ENCODE results near the gene OGFR.

Gene OGFR

DNA sequence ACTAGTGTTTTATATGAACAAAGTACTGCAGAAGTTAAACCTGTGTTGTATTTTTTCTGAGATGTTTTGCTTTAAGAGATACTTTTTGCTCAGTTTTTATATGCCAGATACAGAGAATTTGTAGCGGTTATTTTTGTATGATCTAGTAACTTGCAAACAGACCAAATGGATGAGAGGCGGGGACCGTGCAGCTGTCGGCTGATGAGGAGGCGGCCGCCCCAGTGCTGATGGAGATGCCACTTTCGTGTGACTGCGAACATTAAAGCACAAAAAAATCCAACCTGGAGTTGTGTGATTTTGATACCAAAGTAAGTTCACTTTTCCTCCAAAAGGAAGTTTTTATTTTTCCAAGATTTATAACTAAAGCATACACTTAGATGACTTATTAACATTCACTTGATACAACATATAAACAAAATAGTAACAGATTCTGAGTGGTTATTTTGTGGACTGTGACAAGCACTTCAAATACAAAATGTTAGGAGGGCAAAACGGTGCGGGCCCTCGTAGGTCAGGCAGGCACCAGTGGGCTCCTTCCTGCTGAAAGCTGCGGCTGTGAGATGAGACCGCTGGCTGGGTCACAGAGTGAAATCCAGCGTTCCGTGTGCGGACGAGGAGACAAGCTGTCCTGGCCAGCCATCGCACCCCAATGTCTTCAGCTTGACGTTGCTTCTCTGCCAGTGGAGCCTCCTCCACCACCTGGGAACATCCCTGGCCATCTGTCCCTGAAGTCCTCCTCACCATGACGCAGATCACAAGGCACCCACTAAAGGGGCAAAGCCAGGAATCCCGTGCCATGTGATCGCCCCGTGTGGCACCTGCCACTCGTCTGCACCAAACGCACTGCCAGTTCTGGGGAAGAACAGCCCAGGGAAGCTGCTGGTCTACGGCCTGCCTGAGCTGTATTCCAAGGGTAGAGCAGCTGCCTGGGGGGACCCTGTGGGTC, 4.0 kb upstream of the OGFR start:
- Histone ChIP-seq H3K9ac (ENCODE audit: low read length) (no peak overlapping the region), H3K4me3 (ENCODE audit: insufficient read depth, low read length, poor library complexity, severe bottlenecking) (no peak overlapping the region), H3K27me3 (ENCODE audit: low read length) (no peaks in the 10 kb centered on the region), H4K20me1 (ENCODE audit: low read depth, low read length) (no peaks in the 10 kb centered on the region; the same call in 1 of the 2 replicates), H3F3A (ENCODE audit: insufficient read depth) (peaks cover 17% of the 10 kb centered on the region), H3K79me2 (ENCODE audit: insufficient read depth, low read length) (peaks cover 3% of the 10 kb centered on the region), H3K9me3 (ENCODE audit: insufficient read depth, low read length) (no peaks in the 10 kb centered on the region), H3K36me3 (ENCODE audit: low read length) (no peaks in the 10 kb centered on the region), H3K27ac (ENCODE audit: low read depth, low read length) (no peak overlapping the region), H2AFZ (ENCODE audit: low read depth, low read length, severe bottlenecking) (no peak overlapping the region), H3K4me2 (ENCODE audit: low read depth, low read length, poor library complexity, severe bottlenecking) (no peak overlapping the region), H3K9me2 (replicated peaks; ENCODE audit: insufficient read depth, low read length) (no peaks in the 10 kb centered on the region)
- no peak for TF ChIP-seq EZH2phosphoT487 (conservative IDR thresholded peaks at IDR 0.05; ENCODE audit: low read length)
- TF ChIP-seq, protein P1, sequence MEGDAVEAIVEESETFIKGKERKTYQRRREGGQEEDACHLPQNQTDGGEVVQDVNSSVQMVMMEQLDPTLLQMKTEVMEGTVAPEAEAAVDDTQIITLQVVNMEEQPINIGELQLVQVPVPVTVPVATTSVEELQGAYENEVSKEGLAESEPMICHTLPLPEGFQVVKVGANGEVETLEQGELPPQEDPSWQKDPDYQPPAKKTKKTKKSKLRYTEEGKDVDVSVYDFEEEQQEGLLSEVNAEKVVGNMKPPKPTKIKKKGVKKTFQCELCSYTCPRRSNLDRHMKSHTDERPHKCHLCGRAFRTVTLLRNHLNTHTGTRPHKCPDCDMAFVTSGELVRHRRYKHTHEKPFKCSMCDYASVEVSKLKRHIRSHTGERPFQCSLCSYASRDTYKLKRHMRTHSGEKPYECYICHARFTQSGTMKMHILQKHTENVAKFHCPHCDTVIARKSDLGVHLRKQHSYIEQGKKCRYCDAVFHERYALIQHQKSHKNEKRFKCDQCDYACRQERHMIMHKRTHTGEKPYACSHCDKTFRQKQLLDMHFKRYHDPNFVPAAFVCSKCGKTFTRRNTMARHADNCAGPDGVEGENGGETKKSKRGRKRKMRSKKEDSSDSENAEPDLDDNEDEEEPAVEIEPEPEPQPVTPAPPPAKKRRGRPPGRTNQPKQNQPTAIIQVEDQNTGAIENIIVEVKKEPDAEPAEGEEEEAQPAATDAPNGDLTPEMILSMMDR (IDR thresholded peaks at IDR 0.05; ENCODE audit: insufficient read depth, low read length, poor library complexity, severe bottlenecking), result no peak

DNA sequence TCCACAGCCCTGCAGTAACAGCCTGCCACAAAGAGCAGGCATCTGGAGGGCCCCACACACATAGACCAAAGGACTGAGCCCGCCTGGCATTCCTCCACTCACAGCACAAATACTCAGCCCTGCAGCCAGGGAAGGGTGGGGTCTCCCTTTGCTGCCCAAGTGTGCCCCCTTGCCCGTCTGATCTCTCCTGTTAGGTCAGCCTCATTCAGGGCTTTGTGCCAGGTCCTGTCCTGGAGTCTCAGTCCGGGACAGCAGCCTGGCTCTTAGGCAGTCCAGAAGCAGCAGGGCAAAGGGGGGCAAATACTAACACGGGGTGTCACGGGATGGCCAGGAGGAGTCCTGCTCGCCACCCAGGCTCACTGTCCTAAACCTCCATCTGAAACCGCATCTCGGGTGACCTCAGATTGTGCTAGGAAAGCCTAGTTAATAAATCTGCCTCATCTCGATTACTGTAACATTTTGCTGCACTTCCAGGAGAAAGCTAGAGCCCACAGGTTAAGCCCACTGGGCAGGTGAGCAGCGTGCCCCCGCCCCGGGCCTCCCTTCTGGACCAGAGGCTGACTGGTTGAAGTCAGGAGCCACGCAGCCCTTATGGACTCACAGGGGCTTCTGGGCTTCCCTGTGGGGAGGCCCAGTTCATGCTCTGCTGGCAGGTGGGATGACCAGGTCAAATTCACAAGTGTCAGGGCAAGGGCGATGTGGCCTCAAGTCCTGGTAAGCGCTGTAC, 3.2 kb upstream of the OGFR start:
- Histone ChIP-seq H3K9me3 (ENCODE audit: insufficient read depth, low read length) (no peaks in the 10 kb centered on the region), H3K4me3 (ENCODE audit: insufficient read depth, low read length, poor library complexity, severe bottlenecking) (no peak overlapping the region), H3K36me3 (ENCODE audit: low read length) (no peaks in the 10 kb centered on the region), H4K20me1 (ENCODE audit: low read depth, low read length) (no peaks in the 10 kb centered on the region; the same call in 1 of the 2 replicates), H3K79me2 (ENCODE audit: insufficient read depth, low read length) (peaks cover 9% of the 10 kb centered on the region), H3K9ac (ENCODE audit: low read length) (no peak overlapping the region), H3K27ac (ENCODE audit: low read depth, low read length) (no peak overlapping the region), H3F3A (ENCODE audit: insufficient read depth) (peaks cover 14% of the 10 kb centered on the region), H3K4me2 (ENCODE audit: low read depth, low read length, poor library complexity, severe bottlenecking) (no peak overlapping the region), H3K27me3 (ENCODE audit: low read length) (no peaks in the 10 kb centered on the region), H3K9me2 (replicated peaks; ENCODE audit: insufficient read depth, low read length) (no peaks in the 10 kb centered on the region), H2AFZ (ENCODE audit: low read depth, low read length, severe bottlenecking) (no peak overlapping the region)
- TF ChIP-seq EZH2phosphoT487 (conservative IDR thresholded peaks at IDR 0.05; ENCODE audit: low read length), result no peak
- TF ChIP-seq, protein P1 (IDR thresholded peaks at IDR 0.05; ENCODE audit: insufficient read depth, low read length, poor library complexity, severe bottlenecking), result no peak

DNA sequence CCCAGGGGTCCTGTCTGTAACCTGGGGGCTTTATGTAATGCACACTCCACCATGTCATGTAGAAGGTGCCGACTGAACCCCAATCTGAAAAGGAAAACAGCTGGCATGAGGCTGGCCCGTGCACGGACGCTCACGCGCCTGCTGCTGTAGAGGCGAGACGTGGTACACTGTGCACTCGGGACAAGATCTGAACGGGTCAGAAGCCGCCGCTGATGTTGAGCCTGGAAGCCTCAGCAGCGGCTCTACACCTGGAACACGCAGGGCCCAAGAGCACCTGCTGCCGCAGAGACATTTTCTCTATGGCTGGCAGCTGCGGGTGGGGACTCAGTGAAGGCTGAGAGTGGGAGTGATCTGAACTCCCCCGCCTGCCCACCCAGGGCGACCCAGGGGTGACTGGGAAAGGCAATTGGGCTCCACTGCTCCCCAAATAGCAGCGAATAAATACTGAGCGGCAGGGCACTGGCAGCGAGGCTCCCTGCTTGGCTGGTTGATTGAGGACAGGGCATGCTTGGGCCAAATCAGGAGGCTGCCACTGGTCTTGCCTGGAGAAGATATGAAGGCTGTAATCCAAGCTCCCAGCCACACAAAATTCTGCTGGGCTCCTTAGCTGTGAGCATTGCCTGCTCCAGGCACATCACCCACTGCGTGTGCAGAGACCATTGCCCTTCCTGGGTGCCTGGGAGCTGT, 2.5 kb upstream of the OGFR start:
- H3K9me2 ChIP-seq (replicated peaks; ENCODE audit: insufficient read depth, low read length), result no peaks in the 10 kb centered on the region
- no peaks in the 10 kb centered on the region for H3K36me3 ChIP-seq (ENCODE audit: low read length)
- H2AFZ ChIP-seq (ENCODE audit: low read depth, low read length, severe bottlenecking), result no peak overlapping the region
- no peaks in the 10 kb centered on the region for H3K9me3 ChIP-seq (ENCODE audit: insufficient read depth, low read length)
- no peak overlapping the region for H3K4me2 ChIP-seq (ENCODE audit: low read depth, low read length, poor library complexity, severe bottlenecking)
- H3K79me2 ChIP-seq (ENCODE audit: insufficient read depth, low read length), result peaks cover 9% of the 10 kb centered on the region
- peaks cover 14% of the 10 kb centered on the region for H3F3A ChIP-seq (ENCODE audit: insufficient read depth)
- no peak overlapping the region for H3K9ac ChIP-seq (ENCODE audit: low read length)
- no peaks in the 10 kb centered on the region for H3K27me3 ChIP-seq (ENCODE audit: low read length)
- TF ChIP-seq, protein P1 (IDR thresholded peaks at IDR 0.05; ENCODE audit: insufficient read depth, low read length, poor library complexity, severe bottlenecking), result no peak
- no peak for TF ChIP-seq EZH2phosphoT487 (conservative IDR thresholded peaks at IDR 0.05; ENCODE audit: low read length)
- no peak overlapping the region for H3K27ac ChIP-seq (ENCODE audit: low read depth, low read length)
- H3K4me3 ChIP-seq (ENCODE audit: insufficient read depth, low read length, poor library complexity, severe bottlenecking), result no peak overlapping the region
- H4K20me1 ChIP-seq (ENCODE audit: low read depth, low read length), result no peaks in the 10 kb centered on the region; the same call in 1 of the 2 replicates

All from SU-DHL-6 (cell line).